UCSD-AML1 (cell line): ENCODE measurements around the gene GLRX3.

Experiments
- DNase-seq: peaks from one replicate; lab custom pipeline; 2025; ENCODE audit not compliant: unreplicated experiment; lab: John Stamatoyannopoulos, UW

GLRX3 gene

DNA sequence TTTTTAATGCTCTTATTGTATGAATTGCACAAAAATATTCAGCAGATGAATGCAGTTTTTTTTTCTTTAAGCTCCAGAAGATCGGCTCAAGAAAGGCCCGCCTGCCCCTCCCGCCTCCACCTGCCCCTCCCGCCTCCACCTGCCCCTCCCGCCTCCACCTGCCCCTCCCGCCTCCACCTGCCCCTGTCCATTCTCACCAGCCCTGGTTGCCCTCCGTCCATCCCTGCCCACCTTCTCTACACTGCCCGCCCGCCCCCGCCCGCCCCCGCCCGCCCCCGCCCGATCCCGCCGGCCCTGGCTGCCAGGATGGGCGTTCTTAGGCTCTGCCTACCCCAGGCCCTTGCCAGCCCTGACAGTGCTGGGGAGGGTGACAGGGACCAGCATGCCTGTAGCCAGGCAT is 67.4 kb downstream of the GLRX3 start:
- DNase-seq = no peak

- no peak for DNase-seq
These were observed 70.1 kb downstream of the GLRX3 start for GRCh38 chr10:130206216-130206737.

- DNase-seq = no peak
These were observed 71.0 kb downstream of the GLRX3 start for GRCh38 chr10:130207205-130207604.

- DNase-seq = no peak
These were observed 72.6 kb downstream of the GLRX3 start for GRCh38 chr10:130208807-130209206.

- DNase-seq = no peak
These were observed 76.6 kb downstream of the GLRX3 start for GRCh38 chr10:130212746-130213145.

DNA sequence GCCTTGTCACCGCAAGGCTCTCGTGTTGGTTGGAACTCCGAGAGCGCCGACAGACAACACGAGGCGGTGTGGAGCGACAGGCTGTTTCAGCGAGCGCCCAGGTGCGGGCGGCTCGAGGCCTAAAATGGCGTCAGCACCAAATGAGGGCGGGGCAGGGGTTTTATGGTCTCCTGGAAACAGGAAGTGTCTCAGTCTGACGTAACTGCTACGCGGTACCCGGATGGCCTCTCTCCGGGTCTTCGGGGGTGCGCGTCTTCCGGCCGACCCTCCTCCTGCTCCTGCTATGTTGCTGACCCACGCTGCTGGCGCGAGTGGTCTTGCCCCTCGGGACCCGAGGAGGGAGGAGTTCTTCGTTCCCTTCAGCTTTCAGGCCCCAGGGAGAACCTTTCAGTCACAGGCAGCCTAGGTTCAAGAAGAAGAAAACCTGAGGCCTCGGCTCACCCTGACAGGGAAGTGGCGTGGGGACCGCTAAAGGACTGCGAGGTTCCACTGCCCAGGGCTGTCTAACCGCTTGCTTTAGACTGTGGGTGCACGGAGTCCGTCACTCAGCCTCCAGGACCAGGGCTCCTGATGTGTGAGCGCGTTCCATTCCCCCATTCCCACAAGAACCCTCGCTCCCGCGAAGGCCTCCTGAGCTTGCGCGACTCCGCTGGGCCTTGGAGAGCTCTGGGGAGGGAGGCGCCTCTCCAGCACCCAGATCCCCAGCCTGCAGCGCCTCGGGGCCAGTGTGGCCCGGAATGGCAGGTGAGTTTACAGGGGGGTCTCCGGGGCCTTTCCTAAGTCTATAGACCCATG is 77.3 kb downstream of the GLRX3 start:
- DNase-seq = no peak

DNA sequence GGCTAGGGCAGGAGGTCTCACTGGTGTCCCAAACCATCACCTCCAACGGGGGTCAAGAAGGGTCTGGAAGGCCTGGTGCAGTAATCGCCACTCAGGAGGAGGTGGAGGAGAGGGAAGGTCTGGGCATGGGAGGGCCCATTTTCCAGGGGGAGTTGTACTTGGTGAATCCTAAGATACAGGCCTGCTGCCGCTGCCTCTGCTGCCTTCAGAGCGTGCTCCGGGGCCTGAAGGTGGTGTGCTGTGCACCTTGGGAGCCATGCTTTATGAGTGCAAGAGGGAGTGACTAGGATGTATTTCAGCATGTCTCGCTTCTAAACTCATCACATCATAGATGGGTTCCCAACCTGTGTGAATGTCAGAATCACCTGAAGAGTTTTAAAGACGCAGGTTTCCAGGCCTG is 78.2 kb downstream of the GLRX3 start:
- DNase-seq = no peak

DNA sequence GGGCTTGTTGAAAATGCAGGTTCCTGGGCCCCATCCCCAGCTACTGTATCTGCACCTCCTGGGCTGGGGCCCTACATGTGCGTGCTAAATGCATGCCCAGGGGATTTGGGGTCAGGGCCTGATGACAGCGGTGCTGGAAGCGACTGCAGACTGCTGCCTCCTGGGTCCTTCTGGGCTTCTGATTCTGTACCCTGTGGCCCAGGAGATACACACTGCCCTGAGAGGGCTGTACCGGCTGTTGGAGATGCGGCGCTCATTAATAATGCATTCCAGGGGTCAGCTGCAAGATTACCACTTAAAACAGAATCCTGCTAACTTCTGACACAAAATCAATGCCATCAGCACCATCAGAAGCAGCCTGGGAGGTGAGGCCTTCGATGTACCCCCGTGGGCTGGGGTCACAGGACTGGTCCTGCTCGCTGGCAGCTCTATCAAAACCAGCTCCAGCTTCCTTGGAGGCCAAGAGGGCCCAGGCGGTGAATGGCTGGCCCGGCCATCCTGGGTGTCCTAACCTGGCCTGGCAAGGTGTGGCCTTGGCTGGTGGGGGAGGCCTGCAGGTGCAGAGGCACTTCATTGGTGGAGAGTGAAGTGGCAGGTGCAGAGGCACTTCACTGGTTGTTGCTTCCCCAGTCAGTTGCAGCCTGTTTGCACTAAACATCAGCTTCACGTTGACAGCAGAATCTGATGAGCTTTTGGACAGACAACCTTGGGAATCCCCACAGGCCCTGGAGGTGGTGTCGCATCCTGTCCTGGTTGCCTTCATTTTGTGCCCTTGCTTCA is 79.2 kb downstream of the GLRX3 start:
- no peak for DNase-seq

DNA sequence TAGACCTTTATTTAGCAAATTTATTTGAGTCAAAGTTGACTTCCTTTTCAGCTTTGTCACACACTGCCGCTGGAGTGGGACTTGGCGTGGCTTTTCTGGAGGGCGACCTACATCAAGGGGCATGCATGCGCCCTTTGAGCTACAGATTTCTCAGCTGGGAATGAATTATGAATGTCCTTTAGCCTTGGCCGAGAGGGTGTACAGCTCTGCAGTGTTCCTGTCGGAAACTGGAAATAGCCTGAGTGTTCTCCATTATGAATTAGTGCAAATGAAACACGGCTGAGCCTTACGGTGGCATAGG is 79.7 kb downstream of the GLRX3 start:
- DNase-seq = no peak

- no peak for DNase-seq
These were observed 82.0 kb downstream of the GLRX3 start for GRCh38 chr10:130218181-130218641.

DNA sequence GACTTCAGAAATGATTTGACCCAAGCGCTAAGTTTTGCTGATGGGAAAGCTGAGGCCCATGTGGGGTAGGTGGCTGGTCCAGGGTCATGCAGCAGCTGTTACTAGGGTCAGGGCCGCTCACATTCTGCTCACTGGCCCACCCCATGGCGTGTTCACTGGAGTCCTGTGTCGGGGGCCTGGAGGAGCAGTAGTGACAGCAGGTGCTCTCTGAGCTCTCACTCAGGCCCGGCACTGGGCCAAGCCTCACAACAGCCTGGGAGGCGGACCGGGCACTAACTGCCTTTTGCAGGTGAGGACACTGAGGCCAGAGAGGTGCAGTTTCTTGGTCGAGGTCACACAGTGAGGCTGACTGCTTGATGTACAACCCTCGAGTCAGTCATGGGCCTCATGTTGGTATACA is 82.7 kb downstream of the GLRX3 start:
- no peak for DNase-seq

DNA sequence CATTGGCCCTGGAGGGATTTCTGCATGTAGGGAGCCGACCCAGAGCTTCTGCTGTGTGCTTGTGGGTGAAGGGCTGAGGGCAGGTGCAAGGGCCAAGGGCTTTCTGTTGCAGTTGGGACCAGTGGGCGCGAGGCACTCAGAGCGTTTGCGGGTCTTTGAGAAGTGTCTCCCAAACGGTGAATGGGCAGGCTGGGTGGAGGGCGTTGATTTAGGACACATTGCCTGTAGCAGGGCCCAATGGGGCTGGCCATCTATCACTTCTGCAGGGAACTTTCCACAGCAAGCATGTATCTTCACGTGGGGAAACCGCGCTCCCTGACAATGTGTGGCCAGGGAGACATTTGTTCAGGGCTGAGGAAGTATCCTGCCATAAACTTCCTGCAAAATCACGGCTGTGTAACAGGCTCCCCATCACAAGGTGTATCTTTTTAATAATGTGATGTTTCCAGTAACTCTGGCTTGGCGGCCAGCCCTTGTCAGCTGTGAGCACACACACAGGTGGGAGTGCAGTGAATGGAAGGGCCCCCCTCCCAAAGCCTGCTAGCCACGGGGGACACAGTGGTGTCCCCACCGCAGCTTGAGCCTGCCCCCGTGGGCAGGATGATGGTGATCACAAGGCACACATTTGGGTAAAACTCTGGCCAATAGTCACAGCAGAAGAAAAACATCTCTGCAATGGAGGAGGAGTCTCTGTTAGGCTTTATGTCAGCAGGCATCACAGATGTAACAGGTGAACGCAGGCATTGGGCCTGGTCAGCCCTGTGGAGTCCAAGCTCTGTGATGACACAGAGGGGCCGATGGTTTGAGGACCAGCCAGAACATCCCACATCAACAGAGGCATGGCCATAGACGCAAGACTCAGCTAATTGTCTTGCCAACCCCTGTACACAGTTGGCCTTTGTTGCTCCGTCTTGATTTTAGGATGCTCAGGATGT is 84.3 kb downstream of the GLRX3 start:
- DNase-seq = no peak

DNA sequence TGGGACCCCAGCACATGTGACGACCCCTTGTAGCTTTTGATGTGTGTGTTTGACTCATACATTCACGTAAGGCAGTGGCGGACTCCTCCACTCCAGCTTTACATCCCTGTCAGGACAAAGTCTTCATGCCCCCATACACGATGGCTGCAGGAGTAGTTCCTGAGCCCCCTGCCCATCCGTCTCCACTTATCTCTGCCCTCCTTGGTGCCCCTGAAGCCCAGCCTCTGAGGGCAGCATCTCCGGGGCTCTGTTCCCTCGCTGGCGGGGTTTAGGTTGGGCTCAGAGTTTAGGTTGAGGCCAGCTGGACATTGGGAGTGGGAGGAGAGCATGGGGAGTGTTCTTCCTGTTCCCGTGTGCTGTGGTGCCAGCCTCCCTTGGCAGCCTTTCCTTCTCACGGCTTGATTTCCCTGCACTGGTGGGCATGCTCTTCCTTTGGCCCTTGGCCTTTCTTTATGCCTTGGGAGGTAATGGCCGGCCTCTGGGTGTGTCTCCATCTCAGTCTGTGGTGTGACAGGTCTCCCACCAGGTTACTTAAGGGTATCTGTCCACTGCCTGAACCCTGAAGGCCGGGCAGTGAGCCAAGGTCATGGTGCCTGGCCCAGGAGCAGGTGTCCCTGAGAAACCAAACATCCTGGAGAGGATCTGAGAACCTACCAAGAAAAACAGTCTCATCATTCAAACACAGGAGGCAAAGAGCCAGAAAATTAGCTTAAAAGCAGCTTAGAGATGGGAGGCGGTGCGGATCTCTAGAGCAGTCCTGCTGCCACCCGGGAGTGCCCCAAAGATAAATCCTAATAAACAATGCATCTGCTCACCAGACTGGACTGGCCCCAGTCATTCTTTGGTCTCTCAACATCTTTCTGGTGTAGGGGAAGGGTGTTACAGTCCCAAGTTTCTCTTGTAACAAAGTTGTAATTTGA is 85.5 kb downstream of the GLRX3 start:
- no peak for DNase-seq

DNA sequence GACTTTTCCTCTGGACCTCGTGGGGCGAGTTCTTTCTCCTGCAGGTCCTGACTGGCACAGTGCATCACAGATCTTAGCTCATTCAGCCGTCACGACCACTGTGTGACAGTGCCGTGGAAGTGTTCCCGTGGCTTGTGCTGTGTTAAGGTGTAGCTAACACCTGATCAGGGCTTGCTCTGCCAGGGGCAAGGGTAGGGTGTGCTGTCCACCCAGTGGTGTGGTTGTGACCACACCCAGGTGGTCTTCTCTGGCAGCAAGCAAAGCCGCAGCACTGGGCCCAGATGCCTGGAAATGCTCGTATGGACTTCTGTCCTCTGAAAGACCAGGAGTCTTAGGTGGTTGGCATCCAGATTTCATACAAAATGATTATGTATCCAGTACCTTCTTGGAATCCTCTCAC is 86.2 kb downstream of the GLRX3 start:
- no peak for DNase-seq

DNA sequence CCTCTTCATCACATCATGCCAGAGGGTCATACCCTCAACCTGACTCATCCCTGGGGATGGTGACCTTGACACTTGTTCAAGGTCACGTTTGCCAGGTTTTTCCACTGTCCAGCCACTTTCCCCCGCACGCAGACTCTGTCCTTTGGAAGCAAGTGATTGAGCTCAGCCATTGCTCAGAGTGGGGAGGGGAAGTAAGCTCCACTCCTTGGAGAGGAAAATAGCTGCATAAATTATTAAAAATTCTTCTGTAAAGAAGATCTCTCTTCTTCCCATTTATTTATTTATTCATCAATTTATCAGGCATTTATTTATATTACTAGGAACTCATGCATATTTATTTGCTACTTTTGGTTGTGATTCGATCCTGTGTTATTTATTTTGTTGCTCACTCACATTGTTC is 88.0 kb downstream of the GLRX3 start:
- no peak for DNase-seq

- DNase-seq = no peak
These were observed 89.8 kb downstream of the GLRX3 start for GRCh38 chr10:130226012-130226411.

- DNase-seq = no peak
These were observed 91.7 kb downstream of the GLRX3 start for GRCh38 chr10:130227883-130228282.
